Breast epithelium (tissue), 3 donors: Measurements from ENCODE around the gene SIRPA.

Experiments used
- POLR2A ChIP-seq: fragments of 450-650 bp; IDR thresholded peaks from one replicate; pipeline ENCODE4 v1.6.1; 2016; ENCODE audit warnings: antibody characterized with exemption, mild to moderate bottlenecking, moderate library complexity
- POLR2AphosphoS5 ChIP-seq, 3 donors: sonication (generic); formaldehyde crosslinking; IDR thresholded peaks; one replicate each; pipeline ENCODE4 v1.6.1; 2017; ENCODE audit warnings: antibody characterized with exemption in 3 of 3
- TF ChIP-seq, protein P1 (sequence below), 3 donors: fragments of 450-650 bp; IDR thresholded peaks; one replicate each; pipeline ENCODE4 v1.5.1; 2016 to 2017; ENCODE audit warnings: antibody characterized with exemption in 3 of 3, mild to moderate bottlenecking in 3 of 3, moderate library complexity in 3 of 3

DNA sequence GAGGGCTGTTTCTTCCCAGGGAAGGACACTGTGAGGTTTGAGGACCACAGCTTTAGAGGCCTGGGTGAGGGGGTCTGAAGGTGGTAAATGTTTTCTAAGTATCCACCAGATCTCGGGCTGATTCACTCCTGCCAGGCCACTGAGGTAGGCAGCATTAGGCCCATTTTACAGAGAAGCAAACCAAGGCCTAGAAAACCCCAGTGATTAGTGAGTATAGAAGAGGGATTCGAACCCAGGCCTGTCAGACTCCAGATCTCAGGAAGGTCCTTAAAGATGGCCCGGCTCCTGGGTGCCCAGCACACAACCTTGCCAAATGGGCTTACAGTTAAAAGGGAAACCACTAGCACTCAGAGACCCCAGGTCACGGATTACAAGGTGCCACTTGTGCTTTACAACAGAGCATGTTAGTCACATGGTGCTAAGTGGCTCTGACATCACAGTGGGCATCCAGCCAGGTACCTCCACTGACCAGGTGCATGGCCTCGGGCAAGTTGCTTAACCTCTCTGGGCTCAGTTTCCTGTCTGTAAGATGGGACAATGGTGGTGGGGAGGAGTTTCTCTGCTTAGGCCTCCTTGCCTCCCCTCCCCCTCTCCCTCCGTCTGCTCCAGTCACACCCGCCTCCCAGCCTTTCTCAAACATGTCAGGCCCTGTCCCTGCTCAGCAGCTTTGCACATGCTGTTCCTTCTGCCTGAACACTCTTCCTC is 18.8 kb upstream of the SIRPA start:
- TF ChIP-seq, protein P1, sequence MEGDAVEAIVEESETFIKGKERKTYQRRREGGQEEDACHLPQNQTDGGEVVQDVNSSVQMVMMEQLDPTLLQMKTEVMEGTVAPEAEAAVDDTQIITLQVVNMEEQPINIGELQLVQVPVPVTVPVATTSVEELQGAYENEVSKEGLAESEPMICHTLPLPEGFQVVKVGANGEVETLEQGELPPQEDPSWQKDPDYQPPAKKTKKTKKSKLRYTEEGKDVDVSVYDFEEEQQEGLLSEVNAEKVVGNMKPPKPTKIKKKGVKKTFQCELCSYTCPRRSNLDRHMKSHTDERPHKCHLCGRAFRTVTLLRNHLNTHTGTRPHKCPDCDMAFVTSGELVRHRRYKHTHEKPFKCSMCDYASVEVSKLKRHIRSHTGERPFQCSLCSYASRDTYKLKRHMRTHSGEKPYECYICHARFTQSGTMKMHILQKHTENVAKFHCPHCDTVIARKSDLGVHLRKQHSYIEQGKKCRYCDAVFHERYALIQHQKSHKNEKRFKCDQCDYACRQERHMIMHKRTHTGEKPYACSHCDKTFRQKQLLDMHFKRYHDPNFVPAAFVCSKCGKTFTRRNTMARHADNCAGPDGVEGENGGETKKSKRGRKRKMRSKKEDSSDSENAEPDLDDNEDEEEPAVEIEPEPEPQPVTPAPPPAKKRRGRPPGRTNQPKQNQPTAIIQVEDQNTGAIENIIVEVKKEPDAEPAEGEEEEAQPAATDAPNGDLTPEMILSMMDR (IDR thresholded peaks at IDR 0.05): no peak
- no peak for TF ChIP-seq POLR2A
- no peak for TF ChIP-seq POLR2AphosphoS5 (IDR thresholded peaks at IDR 0.05)
